Activated CD8-positive, alpha-beta memory T cell treated with anti-CD3 and anti-CD28 coated beads, Interleukin-2, amount 50 U/mL, for 24 hours (primary cell): ENCODE measurements around the gene CST7.
"Not testable (repeated sequence)": the region's sequence is repeated elsewhere in the genome, so short reads cannot be mapped to it uniquely, and the experiment has no call there.

Experiments used
- DNase-seq: peaks from one replicate; pipeline ENCODE4 v3.0.0-alpha.2; 2020; ENCODE audit errors: extremely low read depth

Gene CST7

DNA sequence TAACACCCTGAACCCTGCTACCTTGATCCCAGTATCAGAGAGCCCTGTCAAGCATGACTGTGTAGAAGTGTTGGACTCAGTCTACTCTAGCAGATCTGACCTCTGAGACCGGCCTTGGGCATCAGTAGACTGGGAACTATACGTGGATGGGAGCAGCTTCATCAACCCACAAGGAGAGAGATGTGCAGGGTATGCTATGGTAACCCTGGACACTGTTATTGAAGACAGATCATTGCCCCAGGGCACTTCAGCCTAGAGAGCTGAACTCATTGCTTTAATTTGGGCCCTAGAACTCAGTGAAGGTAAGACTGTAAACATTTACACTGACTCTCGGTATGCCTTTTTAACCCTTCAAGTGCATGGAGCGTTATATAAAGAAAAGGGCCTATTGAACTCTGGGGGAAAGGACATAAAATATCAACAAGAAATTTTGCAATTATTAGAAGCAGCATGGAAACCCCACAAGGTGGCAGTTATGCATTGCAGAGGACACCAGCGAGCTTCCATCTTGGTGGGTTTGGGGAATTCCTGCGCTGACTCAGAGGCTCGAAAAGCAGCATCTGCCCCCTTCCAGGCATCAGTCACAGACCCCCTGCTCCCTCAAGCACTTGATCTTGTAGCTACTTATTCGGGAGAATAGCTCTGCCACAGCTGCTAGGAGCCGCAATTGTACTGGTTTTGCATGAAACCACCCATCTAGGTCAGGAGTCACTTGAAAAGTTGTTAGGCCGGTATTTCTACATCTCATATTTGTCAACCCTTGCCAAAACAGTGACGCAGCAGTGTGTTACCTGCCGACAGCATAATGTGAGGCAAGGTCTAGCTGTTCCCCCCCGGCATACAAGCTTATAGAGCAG lies 19.0 kb upstream of the CST7 start:
- DNase-seq: not testable (repeated sequence)

DNA sequence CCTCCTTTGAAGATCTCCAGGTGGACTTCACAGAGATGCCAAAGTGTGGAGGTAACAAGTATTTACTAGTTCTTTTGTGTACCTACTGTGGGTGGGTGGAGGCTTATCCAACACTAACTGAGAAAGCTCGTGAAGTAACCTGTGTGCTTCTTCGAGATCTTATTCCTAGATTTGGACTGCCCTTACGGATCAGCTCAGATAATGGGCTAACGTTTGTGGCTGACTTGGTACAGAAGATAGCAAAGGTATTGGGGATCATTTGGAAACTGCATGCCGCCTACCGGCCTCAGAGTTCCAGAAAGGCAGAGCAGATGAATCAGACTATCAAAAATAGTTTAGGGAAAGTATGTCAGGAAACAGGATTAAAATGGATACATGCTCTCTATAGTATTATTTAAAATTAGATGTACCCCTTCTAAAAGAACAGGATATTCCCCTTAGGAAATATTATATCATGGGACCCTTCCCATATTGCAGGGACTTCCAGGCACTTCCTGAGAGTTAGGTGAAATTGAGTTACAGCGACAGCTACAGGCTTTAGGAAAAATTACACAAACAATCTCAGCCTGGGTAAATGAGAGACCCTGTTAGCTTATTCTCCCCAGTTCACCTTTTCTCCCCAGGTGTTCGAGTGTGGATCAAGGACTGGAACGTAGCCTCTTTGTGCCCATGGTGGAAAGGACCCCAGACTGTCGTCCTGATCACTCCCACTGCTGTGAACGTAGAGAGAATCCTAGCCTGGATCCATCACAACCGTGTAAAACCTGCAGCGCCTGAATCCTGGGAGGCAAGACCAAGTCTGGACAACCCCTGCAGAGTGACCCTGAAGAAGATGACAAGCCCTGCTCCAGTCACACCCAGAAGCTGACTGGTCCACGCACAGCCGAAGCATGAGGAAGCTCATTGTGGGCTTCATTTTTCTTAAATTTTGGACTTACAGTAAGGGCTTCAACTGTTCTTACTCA lies 18.1 kb upstream of the CST7 start:
- not testable (repeated sequence) for DNase-seq

DNA sequence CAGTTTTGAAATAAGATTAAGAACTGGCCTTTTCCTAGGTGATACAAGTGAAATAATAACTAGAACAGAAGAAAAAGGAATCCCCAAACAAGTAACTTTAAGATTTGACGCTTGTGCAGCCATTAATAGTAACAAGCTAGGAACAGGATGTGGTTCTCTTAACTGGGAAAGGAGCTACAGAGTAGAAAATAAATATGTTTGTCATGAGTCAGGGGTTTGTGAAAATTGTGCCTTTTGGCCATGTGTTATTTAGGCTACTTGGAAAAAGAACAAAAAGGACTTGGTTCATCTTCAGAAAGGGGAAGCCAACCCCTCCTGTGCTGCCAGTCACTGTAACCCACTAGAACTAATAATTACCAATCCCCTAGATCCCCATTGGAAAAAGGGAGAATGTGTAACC lies 17.2 kb upstream of the CST7 start:
- not testable (repeated sequence) for DNase-seq

DNA sequence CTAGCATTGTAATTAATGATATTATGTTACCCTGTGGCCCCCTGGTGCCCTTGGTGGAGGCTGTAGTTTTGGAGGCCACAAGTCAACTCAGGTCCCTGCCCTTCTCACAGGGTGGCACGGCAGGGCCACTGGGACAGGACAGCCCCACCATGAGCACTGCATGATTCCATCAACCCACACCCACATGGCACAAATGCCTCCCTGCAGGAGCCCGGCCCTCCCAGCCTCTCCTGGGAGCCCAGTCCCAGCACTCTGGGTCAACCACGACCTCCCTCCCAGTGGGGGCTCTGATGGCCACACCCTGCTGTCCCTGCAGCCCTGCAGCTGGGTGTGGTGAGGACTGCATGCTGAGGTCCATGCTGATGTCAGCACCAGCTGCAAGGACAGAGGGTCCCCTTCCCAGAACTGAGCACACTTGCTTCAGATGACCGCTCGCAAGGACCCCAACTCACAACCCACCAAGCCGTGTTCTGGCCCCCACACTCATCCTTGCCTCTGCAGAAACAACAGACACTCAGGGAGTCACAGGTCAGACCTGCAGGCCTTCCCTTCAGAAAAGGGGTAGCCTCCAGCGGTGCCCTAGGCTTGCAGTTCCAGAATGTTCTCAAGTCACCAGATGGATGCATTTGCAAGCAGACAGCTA lies 15.7 kb upstream of the CST7 start:
- DNase-seq: no peak

DNA sequence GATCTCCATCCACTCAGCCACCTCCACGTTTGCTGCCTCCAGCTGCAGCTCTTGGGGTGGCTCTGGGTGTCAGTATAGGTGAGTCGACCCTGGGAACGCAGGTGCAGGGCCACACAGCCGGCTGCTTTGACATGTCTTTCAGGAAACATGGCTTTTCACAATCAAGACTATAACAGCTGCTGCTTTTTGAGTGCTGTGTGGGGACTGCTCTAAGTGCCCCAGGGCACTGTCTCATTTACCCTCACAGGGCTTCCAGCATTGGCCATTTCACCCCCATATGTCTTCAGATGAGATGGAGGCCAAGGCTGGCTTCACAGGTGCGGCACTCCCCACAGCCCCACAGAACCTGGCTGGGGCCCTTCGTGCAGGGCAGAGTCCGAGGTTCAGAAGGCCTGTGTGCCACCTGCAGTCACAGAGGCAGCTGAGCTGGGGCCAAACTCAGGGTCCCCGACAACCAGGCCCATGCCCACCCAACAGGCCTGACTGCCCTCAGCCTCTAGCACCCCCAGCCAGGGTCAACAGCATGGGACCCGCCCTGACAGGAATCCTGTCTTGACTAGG lies 14.9 kb upstream of the CST7 start:
- DNase-seq: no peak

DNA sequence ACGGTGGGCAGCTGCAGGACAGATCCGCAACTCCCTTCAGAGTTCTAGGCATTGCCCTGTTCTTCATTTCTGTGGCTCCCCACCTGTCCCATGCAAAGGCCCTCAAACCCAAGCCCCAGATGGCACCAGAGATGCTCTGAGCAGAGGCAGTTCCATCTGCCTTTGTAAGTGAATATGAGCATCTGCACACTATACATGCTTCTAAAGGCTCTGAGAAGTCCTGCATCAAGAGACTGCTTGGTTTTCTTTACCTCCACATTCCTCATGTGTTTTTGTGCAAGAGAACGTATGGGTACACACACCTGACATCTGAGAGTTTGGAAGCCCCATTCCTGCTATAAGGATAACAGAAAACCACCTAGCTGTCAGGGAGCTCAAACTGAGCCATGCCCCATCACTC lies 14.4 kb upstream of the CST7 start:
- no peak for DNase-seq

DNA sequence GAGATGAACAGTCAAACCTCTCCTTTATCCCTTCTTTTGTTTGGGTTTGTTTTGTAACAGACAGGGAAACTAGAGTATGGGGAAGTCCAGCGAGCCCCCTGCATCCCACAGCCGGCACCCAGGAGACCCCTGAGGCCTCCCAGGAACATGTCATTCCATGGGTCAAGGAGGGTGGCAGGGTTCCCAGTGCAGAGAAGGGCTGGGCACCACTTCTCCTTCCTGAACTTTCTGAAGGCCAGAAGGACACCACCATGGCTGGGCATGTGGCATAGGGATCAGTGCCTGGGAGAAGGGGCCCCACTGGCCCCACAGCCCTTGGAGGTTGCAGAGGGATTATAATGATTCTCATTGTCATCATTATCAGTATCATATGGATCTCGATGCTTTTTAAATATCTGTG lies 13.9 kb upstream of the CST7 start:
- no peak for DNase-seq

DNA sequence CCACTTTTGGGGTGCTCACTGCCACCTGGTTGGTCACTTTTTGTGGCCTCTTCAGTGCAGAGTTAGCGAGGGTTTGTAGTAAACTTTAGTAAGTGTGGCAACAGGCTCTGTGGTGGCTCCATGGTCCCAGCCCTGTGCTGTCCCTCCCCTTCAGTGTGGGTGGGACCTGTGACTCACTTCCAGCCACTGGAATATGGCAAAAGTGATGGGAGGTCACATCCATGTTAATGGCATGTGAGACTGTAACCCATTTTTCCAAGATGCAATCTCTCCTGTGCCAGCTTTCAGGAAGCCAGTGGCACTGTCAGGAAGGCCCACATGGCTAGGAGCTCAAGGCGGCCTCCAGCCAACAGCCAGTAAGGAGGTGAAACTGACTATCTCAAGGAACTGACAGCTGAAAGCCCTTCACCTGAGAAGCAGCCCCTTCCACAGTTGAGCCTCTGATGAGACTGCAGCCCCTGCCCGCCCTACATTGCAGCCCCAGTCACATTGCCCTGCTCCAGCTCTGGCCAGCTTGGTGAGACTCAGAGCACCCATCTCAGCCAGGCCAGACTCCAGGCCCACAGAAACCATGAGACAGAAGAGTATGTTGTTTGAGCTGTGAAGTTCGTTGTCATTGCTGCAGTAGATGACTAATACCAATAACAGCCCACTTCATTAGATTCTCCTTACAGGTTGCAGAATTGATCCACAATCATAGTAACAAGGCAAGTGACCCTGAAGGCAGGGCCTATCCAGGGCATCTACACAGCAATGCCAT lies 13.1 kb upstream of the CST7 start:
- DNase-seq: no peak

DNA sequence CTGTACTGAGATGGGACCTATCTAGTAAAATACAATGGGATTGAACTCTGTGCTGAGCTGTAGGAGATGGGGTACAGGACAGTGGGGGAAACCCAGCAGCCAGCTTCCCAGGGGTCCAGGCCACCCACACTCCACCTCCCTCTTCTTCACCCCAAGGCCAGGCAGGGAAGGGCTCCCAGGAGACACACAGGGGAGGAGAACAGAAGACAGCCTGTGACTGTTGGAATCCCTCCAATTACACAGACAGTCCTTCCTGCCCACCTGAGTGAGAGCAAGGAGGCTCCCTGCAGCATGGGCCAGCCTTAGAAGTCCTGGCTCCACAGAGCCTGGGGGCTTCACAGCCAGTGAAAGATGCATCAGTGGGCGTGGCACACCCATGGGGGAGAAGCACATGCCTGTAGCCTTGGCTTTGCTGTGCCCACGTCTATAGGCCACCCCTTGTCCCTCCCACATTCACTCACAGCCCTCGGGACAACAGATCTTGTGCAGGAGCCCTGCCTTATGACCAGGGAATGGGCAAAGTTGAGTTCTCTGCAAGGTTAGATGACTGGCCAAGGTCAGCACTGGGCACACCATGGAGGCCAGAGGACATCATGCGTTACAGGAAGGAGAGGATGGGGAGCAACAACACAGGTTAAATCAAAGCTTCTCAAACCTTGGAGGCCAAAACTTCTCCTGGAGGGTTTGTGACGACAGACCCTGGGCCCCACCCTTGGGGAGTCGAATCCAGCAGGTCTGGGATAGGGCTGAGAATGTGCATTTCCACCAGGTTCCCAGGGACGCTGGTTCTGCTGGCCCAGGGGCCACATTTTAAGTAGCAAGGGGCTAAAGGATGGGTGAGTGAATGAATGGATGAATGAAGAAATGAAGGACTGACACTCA lies 12.3 kb upstream of the CST7 start:
- no peak for DNase-seq

DNA sequence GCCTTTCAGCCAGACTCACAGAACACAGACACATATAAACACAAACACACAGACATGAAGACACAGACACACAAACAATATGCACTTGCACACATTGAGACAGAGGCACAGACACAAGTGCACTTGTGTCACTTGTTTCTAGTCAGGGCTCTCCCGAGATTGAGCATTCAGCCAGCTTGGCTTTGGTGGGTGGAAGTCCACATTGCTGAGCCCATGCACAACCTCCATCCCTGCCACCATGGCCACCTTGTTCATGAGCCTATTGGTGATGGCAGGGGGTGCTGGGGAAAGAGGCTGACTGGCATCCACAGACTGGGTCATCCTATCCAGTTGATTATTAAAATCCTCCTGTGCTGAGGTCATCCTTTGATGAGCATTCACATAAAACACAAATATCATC lies 11.5 kb upstream of the CST7 start:
- no peak for DNase-seq

DNA sequence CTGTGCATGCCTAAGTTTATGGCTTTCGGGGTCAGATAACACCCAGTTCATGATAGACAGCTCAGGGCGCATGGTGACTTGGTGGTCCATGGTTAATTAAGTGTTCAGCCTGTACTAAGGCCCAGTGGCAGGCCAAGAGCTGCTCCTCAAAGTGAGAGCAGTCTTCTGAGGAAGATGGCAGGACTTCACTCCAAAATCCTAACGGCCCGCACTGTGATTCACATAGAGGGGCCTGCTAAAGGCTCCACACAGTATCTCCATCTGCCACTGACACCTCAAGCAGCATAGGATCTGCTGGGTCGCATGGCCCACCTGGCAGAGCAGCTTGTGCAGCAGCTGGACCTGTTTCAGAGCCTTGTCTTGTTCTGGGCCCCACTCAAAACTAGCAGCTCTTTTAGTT lies 10.6 kb upstream of the CST7 start:
- DNase-seq: no peak

DNA sequence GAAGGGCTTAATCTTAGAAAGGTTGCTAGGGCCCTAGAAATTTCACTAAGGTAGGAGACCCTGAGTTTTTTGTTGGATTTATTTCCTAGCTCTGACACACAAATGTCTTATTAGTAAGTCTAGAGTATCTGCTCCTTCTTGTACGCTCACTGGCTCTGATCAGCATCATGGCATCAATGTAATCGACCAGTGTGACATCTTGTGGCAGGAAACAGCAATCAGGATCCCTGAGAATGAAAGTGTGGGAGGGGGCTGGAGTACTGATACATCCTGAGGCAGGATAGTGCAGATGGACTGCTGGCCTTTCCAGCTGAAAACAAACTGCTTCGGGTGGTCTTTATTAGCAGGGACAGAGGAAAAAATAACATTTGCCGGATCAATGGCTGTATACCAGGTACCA lies 10.0 kb upstream of the CST7 start:
- DNase-seq: no peak

DNA sequence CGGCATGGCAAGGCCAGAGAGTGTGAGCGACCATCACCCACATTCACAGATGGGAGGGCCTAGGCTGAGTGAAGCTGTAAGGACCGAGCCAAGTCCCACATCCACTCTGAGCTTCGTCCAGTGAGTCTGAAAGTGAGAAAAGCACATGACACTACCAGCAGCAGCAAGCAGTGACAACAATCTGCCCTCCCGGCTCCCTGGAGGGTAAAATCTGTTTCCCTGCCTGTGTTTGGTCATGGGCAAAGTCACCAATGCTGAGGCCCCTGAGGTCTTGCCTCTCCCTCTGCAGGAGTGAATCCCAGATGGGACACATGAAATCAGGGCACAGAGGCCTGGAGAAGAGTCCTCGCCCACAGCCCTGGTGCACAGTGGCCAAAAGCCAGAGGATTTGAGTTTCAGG lies 6.4 kb upstream of the CST7 start:
- DNase-seq: no peak

DNA sequence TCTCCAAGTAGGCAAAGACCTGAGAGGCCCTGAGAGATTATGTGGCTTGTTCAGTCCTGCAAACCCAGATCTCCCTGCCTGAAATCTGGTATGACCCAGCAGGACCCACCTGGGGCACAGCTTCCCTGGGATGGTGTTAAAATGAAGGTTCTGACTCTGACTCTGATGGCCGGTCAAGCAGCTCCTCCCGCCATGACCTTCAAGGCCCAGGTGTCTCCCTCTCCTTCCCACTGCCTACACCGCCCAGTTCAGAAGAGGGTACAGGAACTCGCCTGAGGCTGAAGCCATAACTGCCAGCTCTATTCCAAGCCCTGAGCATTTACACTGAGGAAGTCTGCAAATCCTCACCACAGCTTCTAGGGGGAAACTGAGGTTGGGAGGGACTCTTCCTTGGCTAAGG lies 5.9 kb upstream of the CST7 start:
- DNase-seq: no peak

DNA sequence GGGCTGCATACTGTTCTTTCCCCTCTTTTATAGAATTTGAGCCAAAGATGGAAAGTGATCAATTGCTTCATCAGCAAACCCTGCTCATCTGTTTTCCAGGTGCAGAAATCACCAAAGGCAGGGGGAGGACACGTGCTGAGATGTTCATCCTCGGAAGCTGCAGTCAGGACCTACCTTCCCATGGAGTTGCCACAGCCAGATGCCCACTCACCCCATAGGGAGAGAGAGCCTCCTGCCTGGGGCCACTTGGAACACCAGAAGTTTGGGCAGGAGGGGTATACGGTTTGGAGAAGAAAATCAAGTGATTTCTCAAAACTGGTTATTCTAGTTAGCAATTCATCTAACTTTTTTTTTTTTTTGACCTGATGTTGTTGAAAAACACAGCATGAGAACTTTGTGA lies 5.3 kb upstream of the CST7 start:
- no peak for DNase-seq

DNA sequence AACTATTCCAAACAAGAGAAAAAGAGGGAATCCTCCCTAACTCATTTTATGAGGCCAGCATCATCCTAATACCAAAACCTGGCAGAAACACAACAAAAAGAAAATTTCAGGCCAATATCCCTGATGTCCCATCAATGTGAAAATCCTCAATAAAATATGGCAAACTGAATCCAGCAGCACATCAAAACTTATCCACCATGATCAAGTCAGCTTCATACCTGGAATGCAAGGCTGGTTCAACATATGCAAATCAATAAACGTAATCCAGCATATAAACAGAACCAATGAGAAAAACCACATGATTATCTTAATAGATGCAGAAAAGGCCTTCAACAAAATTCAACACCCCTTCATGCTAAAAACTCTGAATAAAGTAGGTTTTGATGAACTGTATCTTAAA lies 2.7 kb upstream of the CST7 start:
- DNase-seq: not testable (repeated sequence)

DNA sequence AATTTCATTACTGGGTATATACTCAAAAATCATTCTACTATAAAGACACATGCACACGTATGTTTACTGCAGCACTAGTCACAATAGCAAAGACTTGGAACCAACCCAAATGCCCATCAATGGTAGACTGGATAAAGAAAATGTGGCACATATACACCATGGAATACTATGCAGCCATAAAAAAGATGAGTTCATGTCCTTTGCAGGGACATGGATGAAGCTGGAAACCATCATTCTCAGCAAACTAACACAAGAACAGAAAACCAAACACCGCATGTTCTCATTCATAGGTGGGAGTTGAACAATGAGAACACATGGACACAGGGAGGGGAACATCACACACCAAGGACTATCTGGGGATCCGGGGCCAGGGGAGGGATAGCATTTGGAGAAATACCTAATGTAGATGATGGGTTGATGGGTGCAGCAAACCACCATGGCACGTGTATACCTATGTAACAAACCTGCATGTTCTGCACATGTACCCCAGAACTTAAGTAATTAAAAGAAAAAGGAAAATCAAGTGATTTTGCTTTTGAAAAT lies 602 bp upstream of the CST7 start:
- DNase-seq: not testable (repeated sequence)

DNA sequence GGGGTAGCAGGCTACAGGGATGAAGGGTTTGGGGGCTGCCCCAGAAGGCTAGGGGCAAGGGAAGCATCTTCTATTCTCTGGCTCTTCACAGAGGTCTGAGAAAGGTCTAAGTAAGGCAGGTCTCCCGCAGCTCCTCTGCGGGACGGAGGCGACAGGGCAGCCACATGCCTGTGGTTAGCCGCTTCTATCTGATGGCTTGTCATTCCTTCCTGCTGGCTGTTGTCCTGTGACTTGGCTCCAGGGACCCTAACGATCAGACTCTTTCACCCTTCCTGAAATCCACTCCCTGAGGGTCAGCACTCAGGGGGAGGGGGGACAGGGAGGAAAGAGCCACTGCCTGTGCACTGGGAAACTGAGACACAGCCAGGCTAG lies 673 bp downstream of the CST7 start:
- no peak for DNase-seq

DNA sequence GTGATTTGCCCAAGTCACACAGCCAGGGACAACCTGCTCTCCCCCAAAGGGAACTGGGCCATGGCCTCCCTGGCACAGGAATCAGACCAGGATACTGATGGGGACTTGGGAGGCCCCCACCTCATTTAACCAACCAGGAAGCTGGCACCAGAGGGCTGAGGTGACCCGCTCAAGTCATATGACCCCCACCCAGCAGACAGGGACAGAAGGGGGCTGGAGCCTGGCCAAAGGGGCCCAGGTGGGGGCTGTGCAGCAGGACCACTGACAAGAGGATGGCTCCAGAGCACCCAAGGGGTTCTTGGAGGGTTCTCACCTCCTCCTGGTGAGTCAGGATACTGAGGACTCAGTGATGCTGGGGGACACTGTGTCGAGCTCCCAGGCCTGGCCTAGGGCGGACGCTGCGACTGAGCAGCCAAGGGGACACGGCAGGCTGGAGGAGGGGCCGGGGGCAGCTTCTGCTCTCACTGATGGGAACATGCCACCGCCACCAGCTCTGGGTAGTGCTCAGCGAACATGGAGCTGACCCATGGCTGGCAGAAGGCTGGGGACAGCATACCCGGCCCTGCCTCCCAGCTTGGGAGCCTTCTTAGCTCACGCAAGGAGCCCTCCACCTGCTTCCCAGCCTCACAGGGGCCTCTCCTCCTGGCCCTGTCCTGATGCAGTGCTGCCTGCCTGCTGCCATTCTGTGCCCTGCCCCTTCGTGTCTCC lies 1.2 kb downstream of the CST7 start:
- no peak for DNase-seq
